Pancreas (tissue), 10 donors: ENCODE measurements around the gene BRINP3. TPM values are rescaled to one million over a fixed set of nuclear protein-coding genes. Genes with fewer than 3 reads are reported as not detected.

ENCODE experiments used
- ATAC-seq, 4 donors: fragments of 200-7000 bp; cut with Tn5 transposase; one replicate each; pipeline versions ENCODE4 v1.8.0 to v1.9.1; 2020; ENCODE audit warnings: mild to moderate bottlenecking in 4 of 4, moderate library complexity in 4 of 4
- DNase-seq, 6 donors: peaks; one replicate each; pipeline ENCODE4 v3.0.0-alpha.2; 2020
- FAIRE-seq: peaks from 2 replicates; lab custom pipeline; 2012; peaks lifted over from hg19 to GRCh38; lab: Jason Lieb, UNC
- H3K27ac ChIP-seq, 4 donors: fragments of 200-600 bp; sonication (generic); 1 replicate in 3 of 4; 2 replicates in 1 of 4; pipeline versions ENCODE4 v1.5.0 to v1.8.0; 2020
- H3K27me3 ChIP-seq, 4 donors: fragments of 200-600 bp; one replicate each; pipeline ENCODE4 v1.8.0; 2021
- H3K36me3 ChIP-seq, 3 donors: fragments of 200-600 bp; sonication (generic) in 1 of 3; one replicate each; pipeline versions ENCODE4 v1.5.0 to v1.8.0; 2020 to 2021
- H3K4me1 ChIP-seq, 3 donors: fragments of 200-600 bp; one replicate each; pipeline ENCODE4 v1.8.0; 2021
- H3K4me3 ChIP-seq, 4 donors: fragments of 200-600 bp; sonication (generic) in 2 of 4; one replicate each; pipeline versions ENCODE4 v1.5.0 to v1.8.0; 2020 to 2021
- H3K9me3 ChIP-seq, 4 donors: fragments of 200-600 bp; one replicate each; pipeline ENCODE4 v1.8.0; 2021
- CTCF ChIP-seq, 4 donors: fragments of 200-600 bp; sonication (generic) in 3 of 4; IDR thresholded peaks; one replicate each; pipeline versions ENCODE4 v1.5.0 to v1.8.0; 2021; ENCODE audit warnings: antibody characterized with exemption in 4 of 4
- WGBS, 2 donors: extraction: QIAGEN DNeasy Blood & Tissue Kit; methylation state at CpG; one replicate each; pipeline ENCODE4 v1.1.7; 2013; 5-methylcytosine and 5-hydroxymethylcytosine counted together
- intact Hi-C, 3 donors: fragments of 100-400 bp; cut with DNase I; formaldehyde crosslinking; loops; one replicate each; pipeline versions ENCODE4 v1.11.1 to v1.14.2; 2022
- polyA plus RNA-seq, 2 donors: library from polyadenylated mRNA; stranded (reverse); fragments of 200-250 nt; gene quantifications; one replicate each; pipeline ENCODE4 v1.2.3, GENCODE V29; 2013
- total RNA-seq, 6 donors: library from RNA; stranded (reverse); fragmentation: NEBNext Ultra II Directional in 4 of 6; extraction: Animal tissue kit (Norgen Biotek cat#: 25700) in 4 of 6; gene quantifications; one replicate each; pipeline versions ENCODE4 v1.2.1 to v1.2.4, GENCODE V29; 2021 to 2023
- donor health status: healthy with polysubstance abuse.
- donor health status: DM: no; HTN: no; CAD: no; lungs with moderate emphysema.
- donor health status: DM: no; HTN: no; CAD: no.
- donor health status: control.
- donor health status: control.
- donor health status: Bipolar disorder and iron deficiency.
- donor health status: DM: yes; HTN: yes; CAD: no.
- donor health status: DM: no; HTN: no; CAD: no.
- donor health status: DM: no; HTN: no; CAD: no.
- donor health status: DM: yes; HTN: yes; CAD: no.

BRINP3 gene
- total and polyA plus RNA-seq, 8 donors: 0.24 to 0.42 TPM; not detected in 6

- Histone ChIP-seq H3K4me1 (no peaks in the 10 kb centered on the region), H3K9me3 (no peaks in the 10 kb centered on the region), H3K36me3 (no peaks in the 10 kb centered on the region), H3K27me3 (no peaks in the 10 kb centered on the region), H3K4me3 (no peak overlapping the region), H3K27ac (no peak overlapping the region)
- intact Hi-C loops: no loop called here
- TF ChIP-seq CTCF (IDR thresholded peaks at IDR 0.05): no peak
- ATAC-seq (no peak), FAIRE-seq (no peak), DNase-seq (no peak)
These were observed 234.6 kb downstream of the BRINP3 start for GRCh38 chr1:190243056-190243455.

- Histone ChIP-seq H3K27ac (no peak overlapping the region), H3K4me3 (no peak overlapping the region), H3K36me3 (no peaks in the 10 kb centered on the region), H3K9me3 (no peaks in the 10 kb centered on the region), H3K4me1 (no peaks in the 10 kb centered on the region), H3K27me3 (no peaks in the 10 kb centered on the region)
- TF ChIP-seq CTCF (IDR thresholded peaks at IDR 0.05): no peak
- 40 to 49% methylated on average over 2 of the region's 2 CpGs for WGBS, 2 donors
- FAIRE-seq (no peak), ATAC-seq (no peak), DNase-seq (no peak)
- intact Hi-C loops: no loop called here
These were observed 251.7 kb downstream of the BRINP3 start for GRCh38 chr1:190226006-190226405.

- TF ChIP-seq CTCF (IDR thresholded peaks at IDR 0.05): no peak
- Histone ChIP-seq H3K4me1 (no peaks in the 10 kb centered on the region), H3K4me3 (no peak overlapping the region), H3K36me3 (no peaks in the 10 kb centered on the region), H3K9me3 (no peaks in the 10 kb centered on the region), H3K27me3 (no peaks in the 10 kb centered on the region), H3K27ac (no peak overlapping the region)
- WGBS, 2 donors: 59 to 73% methylated on average over 3 of the region's 3 CpGs
- intact Hi-C loops: no loop called here
- ATAC-seq: no peak
- FAIRE-seq: no peak
- DNase-seq: no peak
These were observed 265.2 kb downstream of the BRINP3 start for GRCh38 chr1:190212450-190212849.

GRCh38 chr1:190207733-190208132, 269.9 kb downstream of the BRINP3 start:
- H3K27me3 ChIP-seq: no peaks in the 10 kb centered on the region
- H3K36me3 ChIP-seq: no peaks in the 10 kb centered on the region
- WGBS, 2 donors: 79 to 92% methylated on average over 4 of the region's 4 CpGs
- ATAC-seq: no peak
- no peak overlapping the region for H3K27ac ChIP-seq
- no peaks in the 10 kb centered on the region for H3K4me1 ChIP-seq
- TF ChIP-seq CTCF (IDR thresholded peaks at IDR 0.05): no peak
- H3K4me3 ChIP-seq: no peak overlapping the region
- intact Hi-C loops: no loop called here
- no peaks in the 10 kb centered on the region for H3K9me3 ChIP-seq
- FAIRE-seq: no peak
- no peak for DNase-seq

- ATAC-seq: no peak
- Histone ChIP-seq H3K9me3 (no peaks in the 10 kb centered on the region), H3K27me3 (no peaks in the 10 kb centered on the region), H3K27ac (no peak overlapping the region), H3K36me3 (no peaks in the 10 kb centered on the region), H3K4me3 (no peak overlapping the region), H3K4me1 (no peaks in the 10 kb centered on the region)
- 47 to 58% methylated on average over 2 of the region's 2 CpGs for WGBS, 2 donors
- no peak for TF ChIP-seq CTCF (IDR thresholded peaks at IDR 0.05)
- intact Hi-C loops: no loop called here
- DNase-seq: no peak
- no peak for FAIRE-seq
These were observed 272.0 kb downstream of the BRINP3 start for GRCh38 chr1:190205713-190206112.
